WTC11 (cell line): Measurements from ENCODE around the gene DBN1. TPM values are rescaled to one million over a fixed set of nuclear protein-coding genes. Genes with fewer than 3 reads are reported as not detected.
A peak's percentile ranks its signal among the peaks of the same experiment; 100 is the strongest.

ENCODE experiments used
- ATAC-seq: fragments of 200-7000 bp; cut with Tn5 transposase; 2 replicates; pipeline ENCODE4 v1.10.0; 2021; ENCODE audit warnings: mild to moderate bottlenecking, moderate library complexity
- CTCF ChIA-PET: fragments of 300-600 bp; sonication (Branson Sonifier 250); formaldehyde crosslinking; loops from one replicate; lab custom pipeline; 2021; ENCODE audit warnings: antibody characterized with exemption; lab: Charles Lee
- POLR2A ChIA-PET: fragments of 350-600 bp; sonication (Branson Sonifier 250); formaldehyde crosslinking; loops from one replicate; lab custom pipeline; 2021; ENCODE audit warnings: antibody characterized with exemption; lab: Charles Lee
- DNase-seq: peaks from one replicate; pipeline ENCODE4 v3.0.0; 2021; ENCODE audit warnings: low spot score
- H3K27ac Mint-ChIP-seq: 2 replicates; pipeline ENCODE4 v1.8.0; 2021; ENCODE audit warnings: mixed read lengths
- H3K27me3 Mint-ChIP-seq: 2 replicates; pipeline ENCODE4 v1.8.0; 2021; ENCODE audit warnings: low read depth, mild to moderate bottlenecking, moderate library complexity, mixed read lengths
- H3K36me3 Mint-ChIP-seq: 2 replicates; pipeline ENCODE4 v1.8.0; 2021; ENCODE audit warnings: mixed read lengths
- H3K4me1 Mint-ChIP-seq: 2 replicates; pipeline ENCODE4 v1.8.0; 2022; ENCODE audit warnings: mixed read lengths
- H3K4me3 Mint-ChIP-seq: 2 replicates; pipeline ENCODE4 v1.8.0; 2021; ENCODE audit warnings: mild to moderate bottlenecking, moderate library complexity, mixed read lengths
- H3K9me3 Mint-ChIP-seq: 2 replicates; pipeline ENCODE4 v1.8.0; 2021; ENCODE audit warnings: mixed read lengths
- ELF4 ChIP-seq: sonication (generic); formaldehyde crosslinking; IDR thresholded peaks from 2 replicates; pipeline ENCODE4 v1.8.1; 2022; ENCODE audit warnings: low read depth, mild to moderate bottlenecking, moderate library complexity, missing genetic modification reagents
- FOXP1 ChIP-seq: sonication (generic); formaldehyde crosslinking; IDR thresholded peaks from 2 replicates; pipeline ENCODE4 v1.8.0; 2022; ENCODE audit warnings: missing genetic modification reagents, mild to moderate bottlenecking, moderate library complexity, borderline replicate concordance
- HMGA2 ChIP-seq: fragments of 250-450 bp; sonication (Bioruptor Pico); IDR thresholded peaks from 2 replicates; pipeline ENCODE4 v1.4.0; 2021; ENCODE audit warnings: mild to moderate bottlenecking, moderate library complexity
- HMGXB4 ChIP-seq: sonication (generic); formaldehyde crosslinking; IDR thresholded peaks from 2 replicates; pipeline ENCODE4 v1.8.1; 2023; ENCODE audit warnings: mild to moderate bottlenecking, moderate library complexity, missing genetic modification reagents
- JAZF1 ChIP-seq: fragments of 250-450 bp; sonication (Bioruptor Pico); IDR thresholded peaks from 2 replicates; pipeline ENCODE4 v1.9.0; 2021; ENCODE audit warnings: moderate library complexity, mild to moderate bottlenecking, inconsistent platforms
- JUN ChIP-seq: sonication (generic); formaldehyde crosslinking; IDR thresholded peaks from 2 replicates; pipeline ENCODE4 v1.8.0; 2023; ENCODE audit warnings: mild to moderate bottlenecking, missing genetic modification reagents
- KAT7 ChIP-seq: sonication (generic); formaldehyde crosslinking; IDR thresholded peaks from 2 replicates; pipeline ENCODE4 v1.8.1; 2023; ENCODE audit warnings: missing genetic modification reagents, mild to moderate bottlenecking, borderline replicate concordance
- MLX ChIP-seq: sonication (generic); formaldehyde crosslinking; IDR thresholded peaks from 2 replicates; pipeline ENCODE4 v1.8.1; 2023; ENCODE audit warnings: mild to moderate bottlenecking, missing genetic modification reagents, moderate library complexity
- MXD4 ChIP-seq: fragments of 250-450 bp; sonication (Bioruptor Pico); IDR thresholded peaks from 2 replicates; pipeline ENCODE4 v1.8.0; 2021; ENCODE audit warnings: mild to moderate bottlenecking, moderate library complexity, borderline replicate concordance
- RELA ChIP-seq: sonication (generic); formaldehyde crosslinking; IDR thresholded peaks from 2 replicates; pipeline ENCODE4 v1.8.1; 2022; ENCODE audit warnings: missing genetic modification reagents, mild to moderate bottlenecking, borderline replicate concordance
- USF1 ChIP-seq: sonication (generic); formaldehyde crosslinking; IDR thresholded peaks from 2 replicates; pipeline ENCODE4 v1.8.0; 2022; ENCODE audit warnings: mild to moderate bottlenecking, missing genetic modification reagents
- ZBTB21 ChIP-seq: sonication (generic); formaldehyde crosslinking; IDR thresholded peaks from 2 replicates; pipeline ENCODE4 v1.8.1; 2023; ENCODE audit warnings: mild to moderate bottlenecking, missing genetic modification reagents, borderline replicate concordance
- ZNF281 ChIP-seq: sonication (generic); formaldehyde crosslinking; IDR thresholded peaks from 2 replicates; pipeline ENCODE4 v1.8.0; 2023; ENCODE audit warnings: mild to moderate bottlenecking, missing genetic modification reagents
- ZNF671 ChIP-seq: fragments of 250-450 bp; sonication (Bioruptor Pico); IDR thresholded peaks from 2 replicates; pipeline ENCODE4 v1.8.0; 2021; ENCODE audit warnings: mild to moderate bottlenecking
- total RNA-seq: library from RNA; stranded (reverse); gene quantifications from 3 replicates; pipeline ENCODE4 v1.2.3, GENCODE V29; 2021
- TF ChIP-seq, protein P1 (sequence below): sonication (generic); formaldehyde crosslinking; conservative IDR thresholded peaks from 2 replicates; pipeline ENCODE4 v1.8.1; 2023; ENCODE audit warnings: mild to moderate bottlenecking, low read depth, missing genetic modification reagents, moderate library complexity
- TF ChIP-seq, protein P2 (sequence below): sonication (generic); formaldehyde crosslinking; IDR thresholded peaks from 2 replicates; pipeline ENCODE4 v1.8.0; 2023; ENCODE audit warnings: missing genetic modification reagents, mild to moderate bottlenecking, borderline replicate concordance

DBN1 gene
- total RNA-seq, 1 experiment from 2014 or later, result 288 TPM

DNA sequence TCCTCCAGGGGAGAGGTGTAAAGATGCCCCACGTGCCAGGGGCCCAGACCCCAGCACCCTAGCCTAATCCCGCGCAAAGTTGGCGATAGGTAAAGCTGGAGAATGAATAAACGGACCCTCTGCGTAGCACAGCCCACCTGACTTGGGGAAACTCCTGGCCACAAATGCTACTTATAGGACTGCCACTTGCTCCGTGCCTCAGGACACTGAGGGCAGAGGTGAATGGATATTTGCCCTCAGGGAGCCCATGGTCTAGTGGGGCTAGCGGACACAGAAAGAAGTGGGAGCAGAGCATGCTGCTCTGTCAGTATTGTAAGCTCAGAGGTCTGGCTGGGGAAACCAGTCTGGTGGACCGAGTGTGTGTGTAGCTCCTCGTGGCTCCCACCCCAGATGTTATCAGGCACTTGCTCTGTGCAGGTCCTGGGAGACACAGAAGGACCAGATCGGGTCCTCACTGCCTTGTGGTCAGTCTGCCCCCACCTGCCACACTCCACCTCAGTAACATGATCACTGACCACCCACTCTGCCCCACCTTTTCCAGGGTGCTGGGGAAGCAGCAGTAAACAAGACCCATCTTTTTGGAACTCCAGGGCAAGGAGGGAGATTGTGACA is 46.1 kb downstream of the DBN1 start:
- ATAC-seq (no peak), DNase-seq (no peak)
- TF ChIP-seq KAT7 (CRISPR knock-in tag) (no peak), USF1 (CRISPR knock-in tag) (0 out of 2 replicates have a peak, but pooled peaks have one; percentile 12), JAZF1 (CRISPR knock-in tag) (no peak), ZBTB21 (no peak), ZNF281 (CRISPR knock-in tag) (no peak), HMGXB4 (CRISPR knock-in tag) (peak; percentile 49; the same call in 1 of the 2 replicates), JUN (CRISPR knock-in tag) (no peak), RELA (CRISPR knock-in tag) (0 out of 2 replicates have a peak, but pooled peaks have one; percentile 21), HMGA2 (CRISPR knock-in tag) (no peak), ZNF671 (0 out of 2 replicates have a peak, but pooled peaks have one; percentile 41), MLX (no peak), ELF4 (CRISPR knock-in tag) (no peak)
- TF ChIP-seq, protein P1, sequence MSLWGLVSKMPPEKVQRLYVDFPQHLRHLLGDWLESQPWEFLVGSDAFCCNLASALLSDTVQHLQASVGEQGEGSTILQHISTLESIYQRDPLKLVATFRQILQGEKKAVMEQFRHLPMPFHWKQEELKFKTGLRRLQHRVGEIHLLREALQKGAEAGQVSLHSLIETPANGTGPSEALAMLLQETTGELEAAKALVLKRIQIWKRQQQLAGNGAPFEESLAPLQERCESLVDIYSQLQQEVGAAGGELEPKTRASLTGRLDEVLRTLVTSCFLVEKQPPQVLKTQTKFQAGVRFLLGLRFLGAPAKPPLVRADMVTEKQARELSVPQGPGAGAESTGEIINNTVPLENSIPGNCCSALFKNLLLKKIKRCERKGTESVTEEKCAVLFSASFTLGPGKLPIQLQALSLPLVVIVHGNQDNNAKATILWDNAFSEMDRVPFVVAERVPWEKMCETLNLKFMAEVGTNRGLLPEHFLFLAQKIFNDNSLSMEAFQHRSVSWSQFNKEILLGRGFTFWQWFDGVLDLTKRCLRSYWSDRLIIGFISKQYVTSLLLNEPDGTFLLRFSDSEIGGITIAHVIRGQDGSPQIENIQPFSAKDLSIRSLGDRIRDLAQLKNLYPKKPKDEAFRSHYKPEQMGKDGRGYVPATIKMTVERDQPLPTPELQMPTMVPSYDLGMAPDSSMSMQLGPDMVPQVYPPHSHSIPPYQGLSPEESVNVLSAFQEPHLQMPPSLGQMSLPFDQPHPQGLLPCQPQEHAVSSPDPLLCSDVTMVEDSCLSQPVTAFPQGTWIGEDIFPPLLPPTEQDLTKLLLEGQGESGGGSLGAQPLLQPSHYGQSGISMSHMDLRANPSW (CRISPR knock-in tag), result no peak
- Mint-ChIP-seq H3K9me3 (no peaks in the 10 kb centered on the region), H3K4me1 (peaks cover 18% of the 10 kb centered on the region), H3K4me3 (peak overlapping the region; percentile 83), H3K27me3 (peaks cover 5% of the 10 kb centered on the region), H3K36me3 (no peaks in the 10 kb centered on the region; the same call in 1 of the 2 replicates), H3K27ac (0 out of 2 replicates have a peak overlapping the region, but pooled peaks have one; percentile 36)
- ChIA-PET POLR2A (interaction anchor here (0.5 to 2.2 kb wide), 13 partner anchors 11 to 129 kb away, joined by 3 to 19 read pairs (median 4); partner anchors contain the start of gene PRR7), CTCF (interaction anchor here (1.4 to 9.4 kb wide), 13 partner anchors 10 to 118 kb away, joined by 4 to 95 read pairs (median 8); partner anchors contain the start of gene PFN3)

GRCh38 chr5:177426566-177427210 is 46.7 kb downstream of the DBN1 start, which contains the start of gene GRK6:
Gene GRK6, plus strand, starts transcription at chr5:177426676. Its CDS starts 170 bp downstream, at chr5:177426846.
- peaks cover 18% of the 10 kb centered on the region for H3K4me1 Mint-ChIP-seq
- no peaks in the 10 kb centered on the region for H3K9me3 Mint-ChIP-seq
- DNase-seq, result peak; percentile 44
- ChIA-PET CTCF (interaction anchor here (0.6 to 9.4 kb wide), 26 partner anchors 10 to 754 kb away, joined by 3 to 95 read pairs (median 6); partner anchors contain the start of gene PFN3), POLR2A (interaction anchor here (0.5 to 2.2 kb wide), 19 partner anchors 11 to 129 kb away, joined by 3 to 19 read pairs (median 4); partner anchors contain the start of genes MXD3, PDLIM7, PRR7 and RGS14)
- peaks cover 5% of the 10 kb centered on the region for H3K27me3 Mint-ChIP-seq
- H3K4me3 Mint-ChIP-seq, result peak within 1 kb of the TSS; percentile 84
- ATAC-seq, result no peak
- H3K36me3 Mint-ChIP-seq, result no peaks in the 10 kb centered on the region; the same call in 1 of the 2 replicates
- peak within 1 kb of the TSS; percentile 98 for H3K27ac Mint-ChIP-seq
- TF ChIP-seq, protein P2, sequence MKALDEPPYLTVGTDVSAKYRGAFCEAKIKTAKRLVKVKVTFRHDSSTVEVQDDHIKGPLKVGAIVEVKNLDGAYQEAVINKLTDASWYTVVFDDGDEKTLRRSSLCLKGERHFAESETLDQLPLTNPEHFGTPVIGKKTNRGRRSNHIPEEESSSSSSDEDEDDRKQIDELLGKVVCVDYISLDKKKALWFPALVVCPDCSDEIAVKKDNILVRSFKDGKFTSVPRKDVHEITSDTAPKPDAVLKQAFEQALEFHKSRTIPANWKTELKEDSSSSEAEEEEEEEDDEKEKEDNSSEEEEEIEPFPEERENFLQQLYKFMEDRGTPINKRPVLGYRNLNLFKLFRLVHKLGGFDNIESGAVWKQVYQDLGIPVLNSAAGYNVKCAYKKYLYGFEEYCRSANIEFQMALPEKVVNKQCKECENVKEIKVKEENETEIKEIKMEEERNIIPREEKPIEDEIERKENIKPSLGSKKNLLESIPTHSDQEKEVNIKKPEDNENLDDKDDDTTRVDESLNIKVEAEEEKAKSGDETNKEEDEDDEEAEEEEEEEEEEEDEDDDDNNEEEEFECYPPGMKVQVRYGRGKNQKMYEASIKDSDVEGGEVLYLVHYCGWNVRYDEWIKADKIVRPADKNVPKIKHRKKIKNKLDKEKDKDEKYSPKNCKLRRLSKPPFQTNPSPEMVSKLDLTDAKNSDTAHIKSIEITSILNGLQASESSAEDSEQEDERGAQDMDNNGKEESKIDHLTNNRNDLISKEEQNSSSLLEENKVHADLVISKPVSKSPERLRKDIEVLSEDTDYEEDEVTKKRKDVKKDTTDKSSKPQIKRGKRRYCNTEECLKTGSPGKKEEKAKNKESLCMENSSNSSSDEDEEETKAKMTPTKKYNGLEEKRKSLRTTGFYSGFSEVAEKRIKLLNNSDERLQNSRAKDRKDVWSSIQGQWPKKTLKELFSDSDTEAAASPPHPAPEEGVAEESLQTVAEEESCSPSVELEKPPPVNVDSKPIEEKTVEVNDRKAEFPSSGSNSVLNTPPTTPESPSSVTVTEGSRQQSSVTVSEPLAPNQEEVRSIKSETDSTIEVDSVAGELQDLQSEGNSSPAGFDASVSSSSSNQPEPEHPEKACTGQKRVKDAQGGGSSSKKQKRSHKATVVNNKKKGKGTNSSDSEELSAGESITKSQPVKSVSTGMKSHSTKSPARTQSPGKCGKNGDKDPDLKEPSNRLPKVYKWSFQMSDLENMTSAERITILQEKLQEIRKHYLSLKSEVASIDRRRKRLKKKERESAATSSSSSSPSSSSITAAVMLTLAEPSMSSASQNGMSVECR, result peak; percentile 60; the same call in 1 of the 2 replicates
- TF ChIP-seq MXD4 (CRISPR knock-in tag), result no peak
- peak; percentile 54; the same call in 1 of the 2 replicates for TF ChIP-seq HMGXB4 (CRISPR knock-in tag)
- TF ChIP-seq FOXP1 (CRISPR knock-in tag), result peak; percentile 62; the same call in 1 of the 2 replicates
